Ishikawa (cell line): ENCODE measurements around the gene BAZ2B.

Experiments used
- CEBPB ChIP-seq: IDR thresholded peaks from 2 replicates; pipeline ENCODE4 v1.6.1; 2012
- CREB1 ChIP-seq: IDR thresholded peaks from 2 replicates; pipeline ENCODE4 v1.6.1; 2012; ENCODE audit warnings: low read depth
- EGR1 ChIP-seq: IDR thresholded peaks from 2 replicates; pipeline ENCODE4 v1.6.1; 2012
- EP300 ChIP-seq: IDR thresholded peaks from 2 replicates; pipeline ENCODE4 v1.6.1; 2012; ENCODE audit warnings: borderline replicate concordance
- FOXM1 ChIP-seq: IDR thresholded peaks from 2 replicates; pipeline ENCODE4 v1.6.1; 2012; ENCODE audit warnings: low read depth, borderline replicate concordance
- MAX ChIP-seq: IDR thresholded peaks from 2 replicates; pipeline ENCODE4 v1.6.1; 2012
- NFIC ChIP-seq: IDR thresholded peaks from 2 replicates; pipeline ENCODE4 v1.6.1; 2012
- RAD21 ChIP-seq: IDR thresholded peaks from 2 replicates; pipeline ENCODE4 v1.6.1; 2012; ENCODE audit warnings: low read depth
- TAF1 ChIP-seq: IDR thresholded peaks from 2 replicates; pipeline ENCODE4 v1.6.1; 2012; ENCODE audit warnings: low read depth, mild to moderate bottlenecking
- TCF12 ChIP-seq: IDR thresholded peaks from 2 replicates; pipeline ENCODE4 v1.6.1; 2012; ENCODE audit warnings: low read depth
- TEAD4 ChIP-seq: IDR thresholded peaks from 2 replicates; pipeline ENCODE4 v1.6.1; 2012
- YY1 ChIP-seq: IDR thresholded peaks from 2 replicates; pipeline ENCODE4 v1.6.1; 2012; ENCODE audit warnings: low read depth

GRCh38 chr2:159608723-159609308 is 7.5 kb downstream of the BAZ2B start:
- TF ChIP-seq YY1 (no peak), CREB1 (no peak), TAF1 (no peak), TCF12 (no peak), RAD21 (no peak), FOXM1 (no peak), MAX (no peak), NFIC (no peak), EP300 (no peak), EGR1 (no peak), CEBPB (no peak), TEAD4 (no peak)
